Activated CD8-positive, alpha-beta memory T cell treated with anti-CD3 and anti-CD28 coated beads, Interleukin-2, amount 50 U/mL, for 1 hour (primary cell): ENCODE data around the gene FAM161B.
"Not testable (repeated sequence)": the region's sequence is repeated elsewhere in the genome, so short reads cannot be mapped to it uniquely, and the experiment has no call there.

ENCODE experiments used
- DNase-seq: peaks from one replicate; pipeline ENCODE4 v3.0.0-alpha.2; 2020; ENCODE audit errors: extremely low read depth

Gene FAM161B

GRCh38 chr14:73949752-73950734 is at the start of gene FAM161B, which contains the start of gene COQ6:
TSS of gene FAM161B (minus strand) at chr14:73950094. CDS start at chr14:73950026, 68 bp downstream.
TSS of gene COQ6 (plus strand) at chr14:73950302. CDS start at chr14:73950333, 31 bp downstream.
- DNase-seq: peak; percentile 84

- DNase-seq: no peak
Observed at GRCh38 chr14:73998726-73999125, 48.8 kb upstream of the FAM161B start.

GRCh38 chr14:73997944-73998447 is 48.1 kb upstream of the FAM161B start:
- DNase-seq: no peak

DNA sequence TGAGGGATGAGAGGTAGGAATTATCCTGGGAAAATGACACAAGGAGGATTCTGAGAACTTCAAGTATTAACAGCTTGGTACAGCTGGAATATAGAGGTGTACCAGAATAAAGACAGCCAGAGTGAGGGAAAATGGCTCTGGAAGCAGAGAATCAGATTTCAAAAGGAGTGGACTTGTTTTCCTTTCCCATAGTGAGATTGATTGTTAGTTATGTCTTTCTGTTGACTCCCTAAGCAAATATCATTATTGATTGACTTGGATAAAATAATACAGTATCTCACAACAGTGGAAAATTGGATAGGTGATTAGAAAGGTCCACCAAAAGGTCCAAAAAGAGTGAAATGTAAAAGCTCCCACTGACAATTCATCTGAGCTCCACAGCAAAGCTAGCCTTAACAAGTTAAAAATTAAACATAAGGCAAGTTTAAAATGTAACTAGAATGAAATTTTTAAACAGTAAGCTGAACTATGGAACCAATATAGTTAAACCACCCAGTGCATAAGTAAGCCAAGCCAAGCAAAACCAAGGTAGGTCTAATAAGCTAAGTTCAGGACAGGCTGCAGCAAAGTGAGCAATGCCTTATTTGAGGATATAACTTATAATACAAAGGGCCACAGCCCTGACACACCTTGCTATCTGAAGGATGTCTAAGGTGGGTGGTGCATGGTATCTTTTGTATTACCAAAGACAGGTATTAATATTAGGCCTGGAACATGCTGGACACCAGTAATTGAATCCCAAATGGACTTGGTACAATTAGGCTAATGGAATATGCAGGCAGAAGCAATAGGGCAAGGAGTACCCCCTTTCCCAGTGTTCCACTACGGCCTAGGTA is 47.4 kb upstream of the FAM161B start:
- DNase-seq: no peak

DNA sequence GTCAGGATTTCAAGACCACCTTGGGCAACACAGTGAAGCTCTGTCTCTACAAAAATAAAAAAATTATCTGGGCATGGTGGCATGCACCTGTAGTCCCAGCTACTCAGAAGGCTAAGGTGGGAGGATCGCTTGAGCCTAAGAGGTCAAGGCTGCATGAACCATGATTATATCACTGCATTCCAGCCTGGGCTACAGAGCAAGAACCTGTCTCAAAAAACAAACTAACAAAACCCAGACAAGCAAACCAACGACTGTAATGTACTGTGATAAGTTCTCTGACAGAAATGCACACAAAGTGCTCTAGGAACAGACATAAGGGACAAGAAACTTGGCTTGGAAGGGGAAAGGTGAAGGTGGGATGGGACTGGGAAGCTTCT is 46.8 kb upstream of the FAM161B start:
- no peak for DNase-seq

DNA sequence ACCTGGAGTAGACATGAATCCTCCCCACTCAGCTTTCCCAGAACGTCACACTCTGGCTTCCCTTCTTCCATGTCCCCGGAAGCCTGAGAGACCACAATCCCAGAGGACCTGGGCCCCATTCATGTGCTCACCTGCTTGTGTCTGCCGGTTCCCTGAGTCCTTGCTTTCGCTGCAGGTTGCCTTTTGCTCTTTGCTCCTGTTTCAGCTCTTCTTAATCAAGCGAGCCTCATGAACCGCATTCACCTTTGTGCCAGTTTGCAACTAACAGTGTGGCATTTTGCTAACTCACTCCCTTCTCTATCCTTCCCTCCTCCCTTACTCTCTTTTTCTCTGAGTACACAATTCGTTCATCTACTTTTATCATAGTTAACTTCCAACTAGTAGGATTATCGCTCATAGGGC is 46.1 kb upstream of the FAM161B start:
- no peak for DNase-seq

DNA sequence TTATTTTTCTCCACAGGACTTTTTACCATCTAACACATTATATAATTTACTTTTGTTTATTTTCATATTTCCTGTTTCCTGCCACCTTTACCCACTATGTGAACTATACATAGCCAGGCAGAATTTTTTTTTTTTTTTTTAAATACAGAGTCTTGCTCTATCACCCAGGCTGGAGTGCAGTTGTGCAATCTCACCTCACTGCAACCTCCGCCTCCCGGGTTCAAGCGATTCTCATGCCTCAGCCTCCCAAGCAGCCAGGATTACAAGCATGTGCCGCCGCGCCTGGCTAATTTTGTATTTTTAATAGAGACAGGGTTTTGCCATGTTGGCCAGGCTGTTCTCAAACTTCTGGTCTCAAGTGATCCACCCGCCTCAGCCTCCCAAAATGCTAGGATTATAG is 45.0 kb upstream of the FAM161B start:
- DNase-seq: not testable (repeated sequence)

GRCh38 chr14:73991092-73991491 is 41.2 kb upstream of the FAM161B start:
- DNase-seq: no peak

- not testable (repeated sequence) for DNase-seq
Observed at GRCh38 chr14:73988656-73989055, 38.8 kb upstream of the FAM161B start.

DNA sequence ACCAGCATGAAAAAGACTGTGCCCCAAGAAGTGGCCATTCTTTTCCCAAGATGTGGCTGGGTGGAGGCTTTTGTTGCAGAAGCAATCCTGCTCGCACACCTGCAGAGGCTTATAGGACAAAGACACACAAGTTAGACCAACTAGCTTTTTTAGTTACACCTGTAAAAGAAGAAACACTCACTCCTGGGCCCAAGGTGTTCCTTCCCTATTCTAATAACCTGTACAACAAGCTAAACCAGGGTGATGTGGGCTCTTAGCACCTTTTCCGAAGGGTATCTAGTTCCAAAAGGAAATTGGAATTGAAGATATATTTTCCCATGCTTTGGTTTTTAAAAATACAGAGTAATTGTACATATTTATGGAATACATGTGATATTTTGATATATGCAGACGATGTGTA is 38.2 kb upstream of the FAM161B start:
- no peak for DNase-seq

DNA sequence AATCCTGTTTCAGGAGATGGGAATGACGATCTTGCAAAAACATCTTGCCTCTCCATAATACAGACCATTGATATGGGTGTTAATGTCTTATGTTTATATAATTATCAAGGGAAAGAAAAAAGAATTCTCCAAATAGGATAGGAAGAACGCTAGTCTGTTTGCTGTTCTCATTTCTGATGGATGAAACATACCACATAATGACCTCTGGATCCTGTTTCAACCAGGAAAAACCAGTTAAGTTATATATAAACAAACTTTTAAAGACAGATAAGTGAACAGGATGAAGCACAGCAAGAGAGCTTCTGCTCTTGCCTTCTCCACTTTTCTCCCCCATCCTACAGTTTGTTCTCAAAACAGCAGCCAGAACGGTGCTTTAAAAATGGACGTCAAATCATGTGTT is 28.0 kb upstream of the FAM161B start:
- no peak for DNase-seq

DNA sequence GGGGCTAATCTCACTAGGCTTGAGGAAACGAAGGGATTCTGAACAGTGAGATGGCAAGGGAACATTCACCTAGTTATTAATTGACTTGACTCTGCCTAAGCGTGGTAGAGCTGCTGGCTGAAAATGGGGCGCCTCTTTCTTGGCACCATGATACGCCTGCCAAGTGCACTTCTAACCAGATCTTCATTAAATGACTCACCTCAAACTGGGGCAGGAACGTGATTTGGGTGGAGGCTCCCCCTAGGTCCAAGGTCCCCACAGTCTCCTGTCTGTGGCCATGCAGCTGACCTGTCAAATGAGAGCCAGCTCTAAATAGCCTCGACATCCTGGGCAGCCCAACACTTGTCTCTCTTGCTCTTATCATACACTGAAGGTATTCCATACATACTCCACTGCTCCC is 26.2 kb upstream of the FAM161B start:
- no peak for DNase-seq

DNA sequence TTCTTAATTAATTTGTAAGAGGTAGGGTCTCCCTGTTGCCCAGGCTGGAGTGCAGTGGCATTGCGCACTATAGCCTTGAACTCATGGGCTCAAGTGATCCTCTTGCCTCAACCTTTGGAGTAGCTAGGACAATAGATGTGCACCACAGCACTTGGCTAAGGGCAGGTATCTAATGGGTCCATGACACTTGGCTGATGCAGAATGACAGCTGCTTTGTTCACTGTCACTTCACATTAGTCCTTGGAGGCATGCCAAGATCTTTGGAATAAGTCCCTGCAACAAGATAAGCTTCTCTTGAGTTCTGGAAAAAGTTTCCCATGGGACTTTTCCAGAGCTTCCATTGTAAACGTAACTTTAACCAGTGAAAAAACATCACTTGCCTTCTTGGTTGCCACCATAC is 23.6 kb upstream of the FAM161B start:
- DNase-seq: no peak

DNA sequence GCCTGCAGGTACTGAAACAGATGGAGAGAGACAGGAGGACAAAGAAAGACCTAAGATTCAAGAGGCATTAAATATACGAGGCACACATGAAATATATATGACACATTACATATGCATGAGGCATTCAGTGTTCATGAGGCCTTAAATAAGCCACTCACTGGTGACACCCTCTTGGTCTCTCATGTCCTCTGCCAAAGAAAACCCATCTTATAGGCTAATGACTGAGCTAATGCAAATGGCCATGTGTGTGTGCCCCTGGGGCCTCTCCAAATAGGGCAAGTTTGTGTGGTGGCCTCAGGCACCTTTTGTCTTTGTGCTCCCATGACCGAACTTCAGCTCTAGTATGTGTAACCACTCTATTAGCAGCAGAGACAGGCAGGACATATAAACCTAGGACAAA is 19.0 kb upstream of the FAM161B start:
- DNase-seq: no peak

GRCh38 chr14:73965216-73965615 is 15.3 kb upstream of the FAM161B start:
- no peak for DNase-seq

- DNase-seq: no peak
Observed at GRCh38 chr14:73961192-73961591, 11.3 kb upstream of the FAM161B start.

DNA sequence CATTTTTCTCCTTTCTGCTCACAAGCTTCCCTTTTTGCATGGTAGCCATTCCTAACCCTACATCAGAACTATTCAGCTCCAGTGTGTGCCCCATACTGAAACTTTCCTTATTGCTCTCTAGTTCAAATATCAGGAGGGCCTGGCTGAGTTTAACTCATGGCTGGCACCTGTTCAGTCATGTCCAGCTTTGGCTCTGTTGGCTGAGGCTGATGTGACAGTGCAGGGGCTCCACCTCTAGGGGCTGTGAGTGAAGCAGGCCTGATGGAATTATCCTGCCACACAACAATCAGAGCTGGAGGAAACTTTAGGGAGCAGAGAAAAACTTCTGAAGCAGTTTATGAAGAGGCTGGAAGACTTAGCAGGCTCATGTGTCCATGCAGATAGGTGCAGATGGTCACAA is 8.7 kb upstream of the FAM161B start:
- DNase-seq: no peak

DNA sequence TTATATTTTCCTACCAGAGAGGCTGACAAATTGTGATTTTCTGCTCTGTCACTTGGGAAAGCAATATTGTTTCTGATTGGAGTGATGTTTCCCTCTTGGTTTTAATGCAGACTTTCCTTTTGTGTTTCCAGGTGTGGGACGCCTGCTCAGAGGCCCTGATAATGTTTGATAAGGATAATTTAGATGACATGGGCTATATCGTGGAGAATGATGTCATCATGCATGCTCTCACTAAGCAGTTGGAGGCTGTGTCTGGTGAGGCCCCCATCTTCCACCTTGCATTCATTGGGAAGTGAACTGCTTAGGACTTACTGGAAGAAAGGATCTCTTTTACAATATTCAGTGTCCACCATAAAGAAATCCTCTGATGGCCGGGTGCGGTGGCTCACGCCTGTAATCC is 5.8 kb upstream of the FAM161B start:
- no peak for DNase-seq

DNA sequence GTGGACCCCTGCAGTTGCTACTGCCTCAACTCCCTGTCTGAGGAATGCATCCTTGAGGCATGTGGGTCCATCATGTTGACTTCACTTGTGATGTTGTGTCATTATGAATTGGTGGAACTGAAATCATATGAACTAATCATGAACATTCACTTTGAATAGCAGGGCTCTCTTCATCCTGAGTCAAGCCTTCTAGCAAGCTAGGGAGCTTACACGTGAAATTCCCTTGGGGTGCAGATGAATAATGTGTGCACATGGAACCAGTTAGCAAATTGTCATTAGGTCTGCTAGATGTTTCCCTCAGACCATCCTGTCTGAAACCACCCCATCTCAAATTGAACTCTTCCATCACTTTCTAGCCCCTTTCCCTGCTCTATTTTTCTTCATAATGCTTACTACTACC is 3.8 kb upstream of the FAM161B start:
- DNase-seq: no peak

- DNase-seq: no peak
Observed at GRCh38 chr14:73945159-73945670, 4.7 kb downstream of the FAM161B start.

DNA sequence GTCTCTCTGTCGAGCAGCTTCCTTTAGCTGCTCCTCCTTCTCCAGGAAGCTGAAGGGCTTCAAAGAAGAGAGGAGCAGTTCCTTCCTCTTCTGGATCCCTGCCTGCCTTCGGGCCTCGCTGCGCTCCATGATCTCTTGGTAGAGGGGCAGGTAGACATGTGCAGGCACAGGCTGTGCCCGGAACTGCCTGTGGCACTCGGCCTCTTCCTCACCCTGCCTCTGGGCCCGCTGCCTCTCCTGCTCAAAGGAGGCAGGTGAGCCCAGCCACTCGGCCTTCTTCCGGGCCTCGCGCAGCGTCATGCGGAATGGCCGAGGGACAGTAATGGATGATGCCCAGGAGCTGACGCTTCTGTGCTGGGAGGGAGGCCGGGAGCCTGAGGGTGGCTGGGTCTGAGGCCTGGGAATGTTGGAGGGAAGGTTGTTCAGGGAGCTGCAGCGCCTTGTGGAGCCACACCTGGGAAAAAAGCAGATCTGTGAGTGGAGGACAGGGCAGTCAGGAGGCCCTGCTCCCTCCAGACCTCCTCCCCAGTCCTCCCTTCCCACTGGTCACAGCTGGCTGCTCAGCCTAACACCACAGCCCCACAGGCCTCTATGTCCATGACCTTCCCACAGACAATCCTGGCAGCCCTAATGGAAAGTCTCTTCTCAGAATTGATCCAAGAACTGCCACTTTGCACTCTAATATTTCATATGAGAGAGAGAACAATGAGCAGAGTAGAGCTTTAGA is 5.3 kb downstream of the FAM161B start:
- DNase-seq: no peak

DNA sequence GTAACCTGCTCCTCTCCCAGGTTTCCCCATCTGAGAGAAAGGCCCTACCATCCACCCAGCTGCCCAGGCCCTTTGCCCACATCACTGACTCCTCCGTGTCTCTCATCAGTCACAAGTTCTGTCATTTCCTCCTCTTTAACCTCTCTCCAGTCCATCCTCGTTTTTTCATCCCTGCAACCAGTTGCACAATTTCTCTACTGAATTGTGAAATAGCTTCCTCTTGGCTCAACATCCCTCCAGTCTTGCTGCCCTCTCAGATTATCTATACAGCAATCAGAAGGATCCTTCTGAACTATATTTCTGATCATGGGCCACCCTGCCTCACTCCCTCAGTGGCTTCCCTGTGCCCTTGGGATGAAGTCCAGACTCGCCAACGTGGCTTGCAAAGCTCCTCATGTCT is 6.8 kb downstream of the FAM161B start:
- DNase-seq: no peak
